GM19397 (cell line): Measurements from ENCODE around the gene COL5A1.
"Not testable (repeated sequence)": the region's sequence is repeated elsewhere in the genome, so short reads cannot be mapped to it uniquely, and the experiment has no call there.

Experiments used
- ATAC-seq: cut with Tn5 transposase; IDR thresholded peaks from one replicate; pipeline ENCODE4 v1.9.1; 2021; ENCODE audit warnings: mild to moderate bottlenecking, moderate library complexity; ENCODE audit not compliant: unreplicated experiment

COL5A1 gene

DNA sequence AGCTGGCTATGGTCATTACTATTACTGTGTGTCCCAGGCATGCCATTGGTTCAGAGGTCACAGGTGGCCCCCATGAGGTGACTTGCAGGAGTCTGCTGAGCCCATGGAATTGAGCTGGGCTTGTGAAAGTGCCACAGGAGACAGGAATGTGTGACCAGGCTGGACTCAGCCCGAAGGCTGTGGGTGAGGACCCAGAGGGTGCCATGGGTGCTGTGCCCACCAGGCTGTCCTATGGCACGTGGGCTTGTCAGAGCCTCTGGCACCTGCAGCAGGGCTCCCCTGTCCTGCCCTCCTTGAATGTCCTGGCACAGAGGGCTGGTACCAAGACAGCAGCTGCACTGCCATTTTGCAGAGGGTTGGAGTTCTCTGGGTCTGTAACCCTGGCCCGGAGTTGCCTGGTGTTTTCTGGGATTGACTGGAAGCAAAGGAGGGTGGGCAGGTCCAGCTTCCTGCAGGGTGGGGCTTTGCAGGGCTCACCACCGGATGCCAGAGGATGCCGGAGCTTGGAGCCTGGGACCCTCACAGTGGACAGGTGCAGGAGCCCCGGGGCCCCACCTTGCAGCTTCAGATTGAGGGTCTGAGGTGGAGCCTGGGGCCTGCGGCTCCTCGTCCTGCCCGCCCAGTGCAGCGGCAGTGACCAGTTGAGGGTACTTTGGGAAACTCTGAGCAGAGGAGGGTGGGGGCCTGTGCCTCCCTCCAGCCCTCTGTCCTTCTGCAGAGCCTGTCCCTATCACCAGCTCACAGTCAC lies 14.2 kb downstream of the COL5A1 start:
- no peak for ATAC-seq

DNA sequence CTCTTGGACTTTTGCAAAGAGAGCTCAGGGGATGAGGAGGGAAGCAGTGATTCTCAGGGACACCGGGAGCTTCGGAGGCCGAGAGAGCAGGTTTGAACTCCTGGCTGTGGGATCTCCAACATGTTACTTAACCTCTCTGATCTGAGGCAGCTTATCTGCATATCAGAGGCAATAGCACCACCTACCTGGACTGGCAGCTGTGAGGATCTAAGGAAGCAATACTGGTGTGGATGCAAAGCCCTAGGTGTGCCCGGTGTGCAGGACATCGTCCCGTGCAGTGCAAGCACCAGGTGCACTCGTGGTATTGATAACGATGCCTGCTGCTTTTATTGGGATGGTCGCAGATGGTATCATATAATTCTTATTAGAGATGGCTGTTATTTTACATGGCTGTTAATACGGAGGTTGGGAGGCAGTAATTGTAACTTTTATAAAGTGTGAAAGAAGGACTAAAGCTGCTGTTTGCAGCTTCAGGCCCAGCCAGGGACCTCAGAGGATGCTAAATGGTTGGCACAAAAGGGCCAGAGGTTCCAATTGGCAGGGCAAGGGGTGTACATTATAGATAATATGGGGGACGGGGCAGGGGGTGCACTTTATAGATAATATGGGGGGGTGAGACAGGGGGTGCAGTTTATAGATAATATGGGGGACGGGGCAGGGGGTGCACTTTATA lies 14.9 kb downstream of the COL5A1 start:
- ATAC-seq, result no peak

DNA sequence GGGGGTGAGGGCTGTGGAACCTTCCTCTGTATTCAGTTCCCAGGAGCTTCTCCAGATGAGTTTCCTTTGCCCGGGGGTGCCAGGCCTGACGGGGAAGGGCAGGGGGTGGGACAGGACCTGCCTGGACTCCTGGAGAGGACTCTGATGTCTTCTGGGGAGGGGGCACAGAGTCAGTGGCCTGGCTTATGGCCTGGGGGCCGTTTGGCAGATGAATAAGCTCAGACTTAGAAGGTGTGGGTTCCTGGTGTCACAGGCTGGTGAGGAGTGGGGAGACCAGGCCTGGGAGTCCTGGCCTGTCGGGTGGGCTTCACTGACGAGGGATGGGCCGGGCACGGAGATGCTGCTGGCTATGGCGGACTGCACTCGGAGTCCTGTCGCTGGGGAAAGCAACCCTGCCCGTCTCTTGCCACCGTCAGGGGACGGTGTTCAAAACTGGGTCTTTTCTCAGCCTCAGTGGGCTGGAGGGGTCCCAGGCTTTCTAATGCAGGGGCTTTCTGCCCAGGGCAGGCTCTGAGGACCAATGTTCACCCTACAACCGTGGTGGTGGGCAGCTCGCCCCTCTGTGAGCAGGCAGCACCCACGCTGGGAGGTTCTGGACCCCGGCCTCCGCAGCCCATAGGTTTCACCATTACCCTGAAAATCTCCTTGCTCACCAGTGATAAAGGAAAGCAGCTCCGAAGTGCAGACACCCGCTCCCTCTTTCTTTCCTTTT lies 16.2 kb downstream of the COL5A1 start:
- ATAC-seq, result no peak

DNA sequence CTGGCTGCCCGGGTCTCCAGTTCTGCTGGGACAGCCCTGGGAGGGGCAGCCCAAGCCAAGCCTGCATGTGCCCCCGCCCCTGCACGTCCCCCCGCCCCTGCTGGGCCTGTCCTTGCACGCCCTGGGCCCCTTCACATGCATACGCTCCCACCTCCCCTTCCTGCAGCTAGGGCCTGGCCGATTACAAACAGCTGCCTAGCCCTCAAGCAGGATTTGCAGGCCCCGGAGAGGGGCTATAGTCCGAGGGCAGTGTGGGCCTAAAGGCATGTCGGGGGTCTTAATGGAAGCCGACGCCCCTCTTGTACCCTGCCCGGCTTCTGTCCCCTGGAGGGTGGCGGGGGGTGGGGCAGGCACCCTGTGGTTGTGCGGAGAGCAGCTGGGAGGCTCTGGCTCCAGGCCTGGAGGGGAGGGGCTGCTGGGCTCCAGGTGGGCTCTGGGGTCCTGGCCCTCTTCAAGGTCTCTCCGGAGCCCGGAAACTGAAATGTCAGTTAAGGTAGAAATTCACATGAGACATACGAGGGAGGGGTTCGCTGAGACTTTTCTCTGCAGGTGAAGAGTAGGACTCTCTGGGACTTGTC lies 16.9 kb downstream of the COL5A1 start:
- ATAC-seq, result no peak

DNA sequence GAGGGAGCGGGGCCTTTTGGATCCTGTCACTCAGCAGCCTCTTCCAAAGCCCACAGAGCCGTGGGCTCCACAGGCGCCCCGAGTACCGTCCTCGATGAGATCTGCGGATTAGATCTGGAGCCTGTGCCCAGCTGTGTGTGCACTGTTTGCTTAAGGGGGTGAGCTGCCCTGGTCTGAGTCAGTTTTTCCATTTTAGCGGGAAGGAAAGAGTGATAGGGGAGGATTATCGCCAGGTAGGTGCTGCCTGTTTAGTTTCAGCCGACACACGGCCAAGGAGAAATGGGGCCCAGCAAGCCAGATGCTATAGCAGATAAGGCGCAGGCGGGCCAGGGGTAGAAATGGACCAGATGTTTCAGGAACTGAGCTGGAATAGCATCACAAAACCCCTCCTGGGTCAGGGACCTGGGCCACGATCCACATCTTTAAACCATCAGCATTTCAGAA lies 18.1 kb downstream of the COL5A1 start:
- no peak for ATAC-seq

DNA sequence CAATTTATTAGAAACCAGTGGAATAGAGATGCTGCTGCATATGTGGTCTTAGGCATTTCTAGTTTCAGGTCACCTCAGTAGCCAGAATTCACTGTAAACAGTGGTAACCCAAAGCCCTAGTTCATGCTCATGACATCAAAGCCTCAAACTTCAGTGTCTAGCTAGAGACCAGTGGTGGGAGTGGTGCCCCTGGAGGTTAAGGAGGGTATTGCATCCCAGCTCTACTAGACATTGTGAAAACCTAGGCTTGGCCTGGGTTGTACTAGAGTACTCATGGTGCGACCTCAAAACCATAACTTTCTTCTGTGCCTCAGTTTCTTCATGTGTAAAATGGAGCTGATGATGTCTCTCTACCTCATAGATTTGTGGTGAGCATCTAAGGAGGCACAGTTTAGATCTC lies 18.8 kb downstream of the COL5A1 start:
- ATAC-seq, result no peak

DNA sequence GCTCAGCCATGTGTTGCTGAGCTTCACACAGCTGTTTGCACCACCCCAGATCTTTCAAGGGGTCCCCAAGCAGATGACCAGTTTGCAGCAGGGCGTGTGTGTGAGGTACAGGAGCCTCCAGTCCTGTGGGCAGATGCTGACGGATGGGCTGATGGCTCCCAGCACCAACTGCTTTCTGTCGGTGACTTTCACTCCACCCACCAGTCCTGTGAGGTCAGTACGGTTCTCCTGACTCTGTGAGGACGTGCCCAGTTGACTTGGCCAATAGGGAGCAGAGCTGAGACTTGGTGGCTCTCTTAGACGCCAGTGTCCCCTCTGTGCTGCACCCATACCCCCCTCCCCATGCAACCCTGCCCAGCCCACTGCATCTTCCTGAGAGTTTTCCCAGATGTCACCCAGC lies 19.7 kb downstream of the COL5A1 start:
- ATAC-seq, result no peak

DNA sequence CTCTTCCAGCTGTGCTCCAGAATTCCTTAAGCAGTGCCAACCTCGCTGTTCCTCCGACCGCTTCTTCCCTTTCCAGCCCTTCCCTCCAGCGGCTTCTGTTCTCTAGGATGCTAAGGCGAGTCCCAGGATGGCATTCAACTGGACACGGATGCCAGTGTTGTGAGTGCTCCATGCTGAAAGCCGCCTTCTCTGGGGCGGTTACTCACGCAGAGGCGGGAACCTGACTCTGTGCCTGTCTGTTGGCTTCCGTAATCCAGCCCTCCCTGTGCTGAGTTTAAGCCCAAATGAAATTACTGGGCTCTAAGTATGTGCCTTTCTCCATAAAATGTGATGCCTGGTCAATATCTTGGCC lies 20.2 kb downstream of the COL5A1 start:
- no peak for ATAC-seq

DNA sequence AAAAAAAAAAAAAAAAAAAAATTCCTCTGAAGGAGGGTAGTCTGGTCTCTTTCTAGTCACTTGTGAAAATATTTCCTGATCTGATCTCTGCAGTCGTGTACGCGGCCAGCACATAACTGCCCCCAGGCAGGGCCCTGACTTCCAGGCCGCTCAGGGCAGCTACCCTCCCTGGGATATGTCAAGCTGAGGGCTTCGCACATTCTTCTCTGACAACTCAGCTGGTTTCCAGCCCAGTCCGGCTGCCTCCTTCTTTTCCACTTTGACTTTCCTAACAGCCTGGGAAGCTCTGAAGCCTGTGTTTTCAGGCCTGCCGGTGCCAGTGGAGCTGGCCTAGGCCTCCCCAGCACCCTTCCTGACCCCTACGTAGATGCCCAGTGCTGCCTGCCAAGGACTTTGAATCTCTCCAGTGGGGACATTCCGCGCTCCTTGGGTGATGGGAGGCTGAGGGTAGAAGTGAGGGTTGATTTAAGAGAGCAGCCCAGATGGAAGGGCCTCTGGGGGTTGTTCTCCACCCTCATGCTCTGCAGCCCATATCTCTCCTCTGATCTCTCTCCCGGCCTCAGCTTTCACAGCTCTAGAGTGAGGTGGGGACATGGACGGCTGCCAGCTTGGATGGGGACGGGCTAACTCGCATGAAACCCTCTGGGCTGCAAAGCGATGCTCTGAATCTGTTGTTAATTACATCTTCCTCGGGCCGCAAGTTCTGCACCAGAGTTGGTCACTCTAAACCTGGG lies 20.7 kb downstream of the COL5A1 start:
- no peak for ATAC-seq

DNA sequence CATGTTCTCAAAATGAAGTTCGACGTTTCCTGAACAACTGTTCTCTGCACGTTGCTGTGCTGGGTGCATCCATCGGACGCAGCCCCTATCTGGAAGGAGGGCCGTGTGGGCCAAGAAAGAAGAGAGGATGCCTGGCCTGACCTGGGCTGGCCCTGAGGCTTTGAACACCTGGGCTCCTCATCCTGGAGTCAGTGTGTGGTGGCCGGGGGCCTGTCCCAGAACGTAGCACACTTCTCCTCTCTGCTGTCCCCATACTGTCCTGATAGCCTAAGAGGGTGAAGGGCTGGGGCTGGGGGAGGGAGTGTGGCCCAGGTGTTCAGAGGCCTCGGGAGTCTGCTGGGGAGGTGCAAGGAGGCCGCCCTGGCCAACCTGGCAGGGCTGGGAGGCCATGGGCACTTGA lies 21.5 kb downstream of the COL5A1 start:
- no peak for ATAC-seq

DNA sequence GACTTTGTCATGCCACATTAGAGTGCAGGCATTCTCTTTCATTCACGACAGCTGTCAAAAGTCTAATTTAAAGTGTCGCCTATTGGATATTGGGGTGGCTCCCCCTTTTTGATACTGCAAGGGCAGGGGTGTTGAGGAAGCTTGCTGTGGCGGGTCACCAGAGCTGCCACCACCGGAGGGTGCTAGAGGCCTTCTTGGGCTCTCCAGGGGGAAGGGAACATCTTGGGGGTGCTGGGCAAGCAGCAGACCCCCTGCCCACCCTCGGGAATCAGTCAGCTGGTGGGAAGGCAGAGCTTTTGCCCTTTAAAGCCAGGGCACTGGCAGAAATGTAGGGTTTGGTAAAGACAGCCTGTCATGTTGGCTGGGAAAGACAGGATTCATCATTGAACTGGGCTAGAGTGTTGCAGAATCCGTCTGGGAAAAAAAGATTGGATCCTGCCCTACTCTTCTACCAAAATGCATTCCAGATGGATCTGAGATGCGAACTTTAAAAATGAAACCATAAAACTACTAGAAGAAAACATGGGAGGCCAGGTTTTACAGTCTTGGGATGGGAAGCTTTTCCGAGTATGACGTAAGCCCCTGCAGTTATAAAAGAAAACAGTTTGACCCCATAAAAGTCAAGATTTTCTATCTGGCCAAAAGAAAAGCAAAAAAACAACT lies 22.3 kb downstream of the COL5A1 start:
- no peak for ATAC-seq

DNA sequence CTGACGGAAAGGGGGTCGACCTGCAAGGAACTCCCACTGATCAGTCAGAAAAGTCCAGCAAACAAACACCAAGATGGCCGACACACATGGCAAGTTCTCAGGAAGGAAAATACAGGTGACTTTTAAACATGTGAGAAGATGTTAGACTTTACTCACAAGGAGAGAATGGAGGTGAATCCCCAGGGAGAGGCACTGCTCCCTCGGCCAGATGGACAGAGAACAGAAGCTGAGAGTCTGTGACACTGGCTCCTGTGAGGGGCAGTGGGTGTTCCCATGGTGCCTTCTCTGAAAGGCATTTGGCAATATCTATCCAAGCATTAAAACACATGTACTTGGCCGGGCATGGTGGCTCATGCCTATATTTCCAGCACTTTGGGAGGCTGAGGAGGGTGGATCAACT lies 22.8 kb downstream of the COL5A1 start:
- no peak for ATAC-seq

DNA sequence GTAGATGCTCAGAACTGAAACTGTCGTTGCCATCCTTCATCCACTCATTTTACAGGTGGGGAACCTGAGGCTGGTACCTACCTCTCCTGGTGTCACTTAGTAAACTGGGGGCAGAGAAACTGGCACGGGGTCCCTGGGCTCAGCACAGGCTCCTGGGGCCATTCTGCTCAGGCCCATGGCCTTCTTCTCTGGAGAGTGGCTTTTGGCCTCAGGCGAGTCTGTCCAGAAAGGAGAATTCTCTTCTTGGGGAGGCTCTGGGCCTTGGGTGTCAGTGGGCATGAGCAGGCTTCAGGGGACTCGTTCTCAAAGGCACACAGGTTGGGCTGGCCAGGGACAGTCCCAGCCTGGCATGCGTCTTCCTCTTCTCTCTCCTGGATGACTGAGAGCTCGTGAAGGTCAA lies 24.6 kb downstream of the COL5A1 start:
- ATAC-seq, result no peak

DNA sequence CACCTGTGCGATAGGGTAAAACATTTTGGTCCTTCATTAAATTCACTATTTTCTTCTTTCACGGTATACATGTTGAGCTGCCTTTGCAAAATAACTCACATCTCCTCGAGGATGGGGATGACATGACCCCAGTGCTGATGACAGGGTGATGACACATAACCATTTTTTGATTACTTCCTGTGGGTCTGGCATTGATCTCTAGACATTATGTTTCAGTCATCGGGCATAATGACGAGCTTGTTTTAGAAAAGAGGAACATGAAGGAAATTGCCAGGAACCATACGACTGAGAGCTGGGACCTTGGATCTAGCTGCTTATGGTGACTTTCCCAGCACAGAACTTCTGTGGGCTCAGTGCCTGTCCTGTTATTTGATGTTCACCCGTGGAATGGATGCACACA lies 25.2 kb downstream of the COL5A1 start:
- ATAC-seq, result no peak

DNA sequence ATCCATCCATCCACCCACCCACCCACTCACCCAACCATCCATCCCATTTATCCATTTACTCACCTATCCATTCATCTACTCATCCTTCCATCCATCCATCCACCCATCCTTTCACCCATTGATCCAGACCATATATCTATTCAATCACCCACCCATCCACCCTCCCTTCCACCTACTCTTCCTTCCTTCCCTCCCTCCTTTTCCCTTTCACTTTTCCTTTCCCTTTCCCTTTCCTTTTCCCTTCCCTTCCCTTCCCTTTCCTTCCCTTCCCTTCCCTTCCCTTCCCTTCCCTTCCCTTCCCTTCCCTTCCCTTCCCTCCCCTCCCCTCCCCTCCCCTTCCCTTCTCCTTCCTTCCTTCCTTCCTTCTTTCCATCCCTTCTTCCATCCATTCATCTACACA lies 27.4 kb downstream of the COL5A1 start:
- not testable (repeated sequence) for ATAC-seq

DNA sequence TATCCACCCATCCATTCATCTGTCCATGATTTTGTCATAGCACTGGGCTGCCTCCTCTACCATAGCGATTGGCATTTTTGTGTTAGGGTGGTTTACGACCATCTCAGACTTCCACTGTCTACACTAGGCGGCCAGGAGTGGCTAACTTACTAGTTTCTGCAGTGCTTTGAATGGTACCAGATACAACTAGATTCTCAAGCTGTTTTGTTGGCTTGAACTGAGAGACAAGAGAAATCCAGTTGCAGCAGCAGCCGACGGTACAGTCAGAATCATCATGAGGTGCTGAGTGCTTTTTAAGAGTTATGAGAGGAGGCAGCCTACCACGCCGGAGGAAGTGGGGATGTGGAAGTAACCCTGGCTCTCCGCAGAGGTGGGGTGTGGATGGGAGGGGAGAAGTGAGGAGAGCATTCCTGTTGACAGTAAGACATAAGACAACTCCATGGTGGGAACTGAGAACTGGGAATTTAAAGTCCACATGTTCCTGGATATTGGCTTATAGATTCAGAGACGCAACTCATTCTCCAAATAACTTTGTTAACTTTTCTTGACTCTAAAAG lies 27.9 kb downstream of the COL5A1 start:
- ATAC-seq, result no peak

DNA sequence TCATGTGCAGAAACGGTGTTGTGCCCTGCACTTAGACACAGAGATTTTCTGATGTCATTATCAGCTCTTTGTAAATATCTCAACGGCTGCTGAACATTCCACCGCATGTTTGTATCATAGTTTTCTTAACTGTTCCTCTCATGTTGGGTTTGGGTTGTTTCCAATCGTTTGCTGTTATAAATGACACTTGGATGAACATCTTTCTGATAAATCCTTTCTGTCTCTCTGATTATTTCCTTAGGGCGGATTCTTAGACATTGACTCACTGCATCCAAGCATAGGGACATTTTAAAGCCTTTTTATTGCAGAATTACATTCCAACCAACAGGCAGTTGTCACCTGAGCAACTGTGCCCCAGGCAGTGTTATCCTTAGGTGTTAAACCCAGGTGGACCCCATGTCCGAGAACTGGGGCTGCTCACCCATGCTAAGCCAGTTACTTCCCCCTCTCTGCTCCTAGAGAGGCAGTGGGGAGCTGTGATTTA lies 28.5 kb downstream of the COL5A1 start:
- ATAC-seq, result no peak

DNA sequence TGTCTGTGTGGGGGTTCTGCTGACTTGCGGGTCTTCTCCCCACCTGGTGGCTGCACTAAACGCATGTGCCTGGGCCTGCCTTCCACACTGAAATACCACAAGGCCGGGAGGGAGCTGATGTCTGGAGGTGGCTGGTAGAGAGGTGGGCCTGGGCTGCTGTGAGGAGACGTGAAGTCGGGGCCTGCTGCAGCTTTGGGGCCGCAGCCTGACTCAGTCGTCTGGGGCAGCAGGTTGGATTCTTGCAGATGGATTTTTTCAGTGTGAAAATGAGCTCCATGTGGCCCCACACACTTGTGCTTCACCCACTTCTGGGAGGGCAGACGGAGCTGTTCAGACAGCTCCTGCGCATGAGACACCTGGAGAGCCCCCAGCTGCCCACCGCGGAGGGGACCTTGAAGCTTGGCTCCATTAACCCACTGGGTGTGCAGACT lies 29.3 kb downstream of the COL5A1 start:
- ATAC-seq, result no peak

DNA sequence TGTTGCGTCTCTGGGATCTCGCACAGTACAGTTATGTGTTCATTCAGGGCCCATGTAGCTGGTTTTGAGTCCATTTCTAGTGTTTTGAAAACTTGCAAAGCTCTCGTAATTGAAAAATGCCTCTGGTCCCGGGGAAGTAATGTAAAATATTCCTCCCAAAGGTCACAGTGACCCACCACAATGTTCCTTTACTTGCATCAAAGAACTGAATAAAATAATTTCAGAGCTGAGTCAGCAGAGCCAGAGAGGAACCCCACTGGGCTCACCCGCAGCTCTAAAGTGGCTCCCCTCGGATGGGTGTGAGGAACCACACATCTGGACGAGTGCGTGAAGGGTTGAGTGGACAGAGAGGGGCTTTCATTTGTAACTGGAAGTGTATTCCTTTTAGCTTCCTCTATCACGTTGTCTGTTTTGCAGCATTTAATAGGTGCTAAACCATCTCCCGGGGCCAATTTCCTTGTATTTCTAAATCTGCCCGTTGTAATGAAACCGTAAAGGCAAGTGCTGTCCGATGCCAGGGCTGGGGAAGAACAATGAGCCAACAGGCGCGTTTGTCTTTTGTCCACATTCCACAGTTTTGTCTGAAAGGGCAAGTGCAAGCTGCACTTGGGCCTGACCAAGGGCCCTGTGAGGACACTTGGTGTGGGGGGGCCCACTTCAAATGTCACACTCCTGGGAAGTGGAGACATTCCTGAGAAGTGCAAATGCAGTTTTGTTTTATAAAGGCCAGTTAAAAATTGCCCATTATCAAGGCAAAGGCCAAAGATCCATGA lies 29.9 kb downstream of the COL5A1 start:
- no peak for ATAC-seq
